Smooth muscle cell (in vitro differentiated cells): ENCODE results near the gene AHR. TPM values are rescaled to one million over a fixed set of nuclear protein-coding genes. Genes with fewer than 3 reads are reported as not detected.

ENCODE experiments used
- DNase-seq: peaks from one replicate; lab custom pipeline; 2025; ENCODE audit not compliant: unreplicated experiment; lab: John Stamatoyannopoulos, UW
- H2AFZ ChIP-seq: fragments of 200-600 bp; sonication (generic); 2 replicates; pipeline ENCODE4 v1.6.0; 2016; ENCODE audit warnings: antibody characterized with exemption, low read depth, mild to moderate bottlenecking
- H3F3A ChIP-seq: fragments of 200-600 bp; sonication (generic); 2 replicates; pipeline ENCODE4 v1.6.0; 2017; ENCODE audit warnings: antibody characterized with exemption, low read depth
- H3K27ac ChIP-seq: fragments of 200-600 bp; sonication (generic); 2 replicates; pipeline ENCODE4 v1.5.1; 2016; ENCODE audit warnings: low read depth, mild to moderate bottlenecking
- H3K27me3 ChIP-seq: fragments of 200-600 bp; sonication (generic); 2 replicates; pipeline ENCODE4 v1.6.1; 2016; ENCODE audit warnings: low read depth, mild to moderate bottlenecking
- H3K36me3 ChIP-seq: fragments of 200-600 bp; sonication (generic); 2 replicates; pipeline ENCODE4 v1.5.1; 2016; ENCODE audit warnings: low read depth
- H3K4me1 ChIP-seq: fragments of 200-600 bp; sonication (generic); 2 replicates; pipeline ENCODE4 v1.5.1; 2016; ENCODE audit warnings: low read depth
- H3K4me2 ChIP-seq: fragments of 200-600 bp; sonication (generic); 2 replicates; pipeline ENCODE4 v1.6.0; 2016; ENCODE audit warnings: mild to moderate bottlenecking
- H3K4me3 ChIP-seq: fragments of 200-600 bp; sonication (generic); 2 replicates; pipeline ENCODE4 v1.5.1; 2016; ENCODE audit warnings: mild to moderate bottlenecking
- H3K79me2 ChIP-seq: fragments of 200-600 bp; sonication (generic); 2 replicates; pipeline ENCODE4 v1.6.0; 2016; ENCODE audit warnings: low read depth, mild to moderate bottlenecking
- H3K9ac ChIP-seq: fragments of 200-600 bp; sonication (generic); 2 replicates; pipeline ENCODE4 v1.6.0; 2016; ENCODE audit warnings: low read depth
- H3K9me3 ChIP-seq: fragments of 200-600 bp; sonication (generic); replicated peaks from 2 replicates; pipeline ENCODE4 v1.5.1; 2016; ENCODE audit warnings: low read depth
- H4K20me1 ChIP-seq: fragments of 200-600 bp; sonication (generic); 2 replicates; pipeline ENCODE4 v1.6.0; 2016; ENCODE audit warnings: low read depth
- WGBS: methylation state at CpG from one replicate; pipeline ENCODE4 v1.1.7; 2016; ENCODE audit warnings: low lambda C conversion rate; 5-methylcytosine and 5-hydroxymethylcytosine counted together
- polyA plus RNA-seq: library from polyadenylated mRNA; unstranded; fragments of >200 nt; fragmentation: Nextera tagmentation; extraction: Ambion mirVana; gene quantifications from 2 replicates; pipeline ENCODE4 v1.2.1, GENCODE V29; 2016
- total RNA-seq: library from RNA; depleted of rRNA; stranded (reverse); fragments of >200 nt; gene quantifications from 2 replicates; pipeline ENCODE4 v1.2.3, GENCODE V29; 2014
- TF ChIP-seq, protein P1 (sequence below): fragments of 200-600 bp; sonication (generic); IDR thresholded peaks from 2 replicates; pipeline ENCODE4 v1.5.1; 2017; ENCODE audit warnings: borderline replicate concordance, mild to moderate bottlenecking, antibody characterized with exemption; ENCODE audit not compliant: insufficient read depth, poor library complexity, severe bottlenecking

AHR gene
- total and polyA plus RNA-seq, 2 experiments from 2014 or later = 25.7 to 174 TPM

- Histone ChIP-seq H3K4me2 (no peak overlapping the region), H3K27ac (no peak overlapping the region), H3F3A (no peaks in the 10 kb centered on the region), H3K9me3 (no peaks in the 10 kb centered on the region), H3K79me2 (peaks cover 50% of the 10 kb centered on the region), H3K27me3 (no peaks in the 10 kb centered on the region), H2AFZ (no peak overlapping the region), H3K36me3 (peaks cover 48% of the 10 kb centered on the region), H3K9ac (no peak overlapping the region), H3K4me3 (no peak overlapping the region), H4K20me1 (peaks cover 22% of the 10 kb centered on the region), H3K4me1 (no peaks in the 10 kb centered on the region)
- DNase-seq = no peak
- TF ChIP-seq, protein P1, sequence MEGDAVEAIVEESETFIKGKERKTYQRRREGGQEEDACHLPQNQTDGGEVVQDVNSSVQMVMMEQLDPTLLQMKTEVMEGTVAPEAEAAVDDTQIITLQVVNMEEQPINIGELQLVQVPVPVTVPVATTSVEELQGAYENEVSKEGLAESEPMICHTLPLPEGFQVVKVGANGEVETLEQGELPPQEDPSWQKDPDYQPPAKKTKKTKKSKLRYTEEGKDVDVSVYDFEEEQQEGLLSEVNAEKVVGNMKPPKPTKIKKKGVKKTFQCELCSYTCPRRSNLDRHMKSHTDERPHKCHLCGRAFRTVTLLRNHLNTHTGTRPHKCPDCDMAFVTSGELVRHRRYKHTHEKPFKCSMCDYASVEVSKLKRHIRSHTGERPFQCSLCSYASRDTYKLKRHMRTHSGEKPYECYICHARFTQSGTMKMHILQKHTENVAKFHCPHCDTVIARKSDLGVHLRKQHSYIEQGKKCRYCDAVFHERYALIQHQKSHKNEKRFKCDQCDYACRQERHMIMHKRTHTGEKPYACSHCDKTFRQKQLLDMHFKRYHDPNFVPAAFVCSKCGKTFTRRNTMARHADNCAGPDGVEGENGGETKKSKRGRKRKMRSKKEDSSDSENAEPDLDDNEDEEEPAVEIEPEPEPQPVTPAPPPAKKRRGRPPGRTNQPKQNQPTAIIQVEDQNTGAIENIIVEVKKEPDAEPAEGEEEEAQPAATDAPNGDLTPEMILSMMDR = no peak
These were observed 31.0 kb downstream of the AHR start for GRCh38 chr7:17329440-17329839.

DNA sequence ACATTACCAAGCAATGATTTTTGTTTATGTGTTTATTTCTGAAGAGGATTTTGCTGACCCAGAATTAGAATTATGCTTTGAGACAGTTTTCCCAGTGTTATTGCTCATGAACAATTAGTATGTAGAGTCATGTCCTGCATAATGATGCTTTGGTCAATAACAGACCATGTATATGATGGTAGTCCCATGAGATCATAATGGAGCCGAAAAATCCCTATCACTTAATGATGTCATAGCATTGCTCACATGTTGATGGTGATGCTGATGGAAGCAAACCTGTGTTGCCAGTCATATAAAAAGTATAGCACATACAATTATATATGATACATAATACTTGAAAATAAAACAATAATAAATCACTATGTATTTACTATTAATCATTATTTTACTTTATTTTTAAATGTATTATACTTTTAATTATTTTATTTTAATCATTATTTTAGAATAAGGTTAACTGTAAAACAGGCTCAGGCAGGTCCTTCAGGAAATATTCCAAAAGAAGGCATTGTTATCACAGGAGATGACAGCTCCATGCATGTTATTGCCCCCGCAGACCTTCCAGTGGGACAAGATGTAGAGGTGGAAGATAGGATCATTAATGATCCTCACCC lies 33.5 kb downstream of the AHR start:
- 75% methylated on average over 2 of the region's 2 CpGs for WGBS
- no peaks in the 10 kb centered on the region for H3K27me3 ChIP-seq
- peaks cover 46% of the 10 kb centered on the region for H3K36me3 ChIP-seq
- TF ChIP-seq, protein P1 = no peak
- H3K4me3 ChIP-seq = no peak overlapping the region
- H2AFZ ChIP-seq = no peak overlapping the region
- no peak for DNase-seq
- no peak overlapping the region for H3K27ac ChIP-seq
- H4K20me1 ChIP-seq = peaks cover 18% of the 10 kb centered on the region
- peaks cover 56% of the 10 kb centered on the region for H3K79me2 ChIP-seq
- H3K9me3 ChIP-seq = no peaks in the 10 kb centered on the region
- H3K4me2 ChIP-seq = no peak overlapping the region
- no peaks in the 10 kb centered on the region for H3F3A ChIP-seq
- H3K4me1 ChIP-seq = no peaks in the 10 kb centered on the region
- no peak overlapping the region for H3K9ac ChIP-seq

DNA sequence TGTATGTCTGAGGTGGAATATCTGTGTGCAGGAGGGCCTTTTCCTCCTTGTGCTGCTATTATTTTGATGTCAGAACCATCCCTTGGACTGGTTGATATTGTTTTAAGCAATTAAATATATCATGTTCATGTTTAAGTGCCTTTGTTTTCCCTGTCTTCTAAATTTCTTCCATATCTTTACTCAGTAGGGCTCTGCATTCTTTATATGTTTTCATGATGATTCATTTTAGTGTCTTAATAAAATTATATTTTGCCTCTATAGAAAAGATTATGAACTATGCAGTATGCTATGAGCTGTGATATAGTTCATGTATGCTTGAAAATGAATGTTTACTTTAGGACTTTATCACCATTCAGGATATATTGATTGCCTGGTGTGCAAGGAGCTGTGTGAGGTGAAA lies 34.8 kb downstream of the AHR start:
- DNase-seq = no peak

DNA sequence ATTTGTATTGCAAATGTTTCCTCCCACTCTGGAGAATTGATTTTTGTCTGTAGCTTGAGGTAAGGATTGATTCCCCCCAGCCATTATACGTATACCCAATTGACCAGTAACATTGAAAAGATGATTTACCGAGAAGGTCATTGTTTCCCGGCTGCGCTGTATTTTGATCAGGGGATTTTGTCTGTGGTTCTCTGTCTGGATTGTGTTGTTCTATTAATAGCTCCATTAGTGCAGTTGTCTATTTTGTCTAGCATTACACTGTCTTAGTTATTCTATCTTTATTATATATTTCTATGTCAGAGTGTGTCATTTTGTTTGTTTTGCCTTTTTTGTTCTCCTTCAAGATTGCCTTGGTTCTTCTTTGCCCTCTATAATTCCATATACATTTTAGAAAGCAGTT lies 37.7 kb downstream of the AHR start:
- H3K27ac ChIP-seq = peak overlapping the region; percentile 37
- peaks cover 59% of the 10 kb centered on the region for H3K79me2 ChIP-seq
- TF ChIP-seq, protein P1 = no peak
- H3F3A ChIP-seq = no peaks in the 10 kb centered on the region
- no peak overlapping the region for H3K4me2 ChIP-seq
- DNase-seq = no peak
- H3K4me1 ChIP-seq = no peaks in the 10 kb centered on the region
- H4K20me1 ChIP-seq = peaks cover 14% of the 10 kb centered on the region
- H3K9me3 ChIP-seq = no peaks in the 10 kb centered on the region
- H3K36me3 ChIP-seq = peaks cover 33% of the 10 kb centered on the region
- 81% methylated on average over 4 of the region's 4 CpGs for WGBS
- no peak overlapping the region for H3K4me3 ChIP-seq
- no peak overlapping the region for H3K9ac ChIP-seq
- H2AFZ ChIP-seq = no peak overlapping the region
- H3K27me3 ChIP-seq = no peaks in the 10 kb centered on the region

More for the DNA sequence above, 34.8 kb downstream of the AHR start:
- Histone ChIP-seq H3K4me1 (no peaks in the 10 kb centered on the region), H4K20me1 (peaks cover 16% of the 10 kb centered on the region), H2AFZ (no peak overlapping the region), H3K4me3 (no peak overlapping the region), H3K4me2 (no peak overlapping the region), H3K27ac (peak overlapping the region; percentile 41), H3K36me3 (peaks cover 46% of the 10 kb centered on the region), H3K9ac (no peak overlapping the region), H3K9me3 (no peaks in the 10 kb centered on the region), H3F3A (no peaks in the 10 kb centered on the region), H3K79me2 (peaks cover 48% of the 10 kb centered on the region), H3K27me3 (no peaks in the 10 kb centered on the region)
- TF ChIP-seq, protein P1 = no peak
